Neural crest cell (in vitro differentiated cells): Measurements from ENCODE around the gene RASL10A. TPM values are rescaled to one million over a fixed set of nuclear protein-coding genes. Genes with fewer than 3 reads are reported as not detected.

ENCODE experiments used
- DNase-seq: peaks from one replicate; pipeline ENCODE4 v3.0.0; 2021; ENCODE audit warnings: low read depth, mixed read lengths, low spot score
- H3K27ac Mint-ChIP-seq: one replicate; pipeline ENCODE4 v1.8.0; 2021; ENCODE audit warnings: mild to moderate bottlenecking, mixed read lengths; ENCODE audit not compliant: unreplicated experiment
- H3K27me3 Mint-ChIP-seq: 2 replicates; pipeline ENCODE4 v1.8.0; 2021; ENCODE audit warnings: low read depth, mild to moderate bottlenecking, mixed read lengths
- H3K36me3 Mint-ChIP-seq: 2 replicates; pipeline ENCODE4 v1.8.0; 2021; ENCODE audit warnings: low read depth, mild to moderate bottlenecking, mixed read lengths
- H3K4me1 Mint-ChIP-seq: 2 replicates; pipeline ENCODE4 v1.8.0; 2021; ENCODE audit warnings: mixed read lengths
- H3K4me3 Mint-ChIP-seq: one replicate; pipeline ENCODE4 v1.8.0; 2021; ENCODE audit warnings: mild to moderate bottlenecking, mixed read lengths
- H3K9me3 Mint-ChIP-seq: 2 replicates; pipeline ENCODE4 v1.8.0; 2021; ENCODE audit warnings: mixed read lengths
- CTCF ChIP-seq: fragments of 200-600 bp; sonication (generic); conservative IDR thresholded peaks from 2 replicates; pipeline ENCODE4 v1.5.0; 2021; ENCODE audit warnings: antibody characterized with exemption, mild to moderate bottlenecking
- total RNA-seq: library from RNA; stranded (reverse); gene quantifications from 2 replicates; pipeline ENCODE4 v1.2.1, GENCODE V29; 2021

RASL10A gene
- total RNA-seq, 1 donor from 2014 or later: 0.63 TPM

- H3K27me3 Mint-ChIP-seq: no peaks in the 10 kb centered on the region
- H3K4me3 Mint-ChIP-seq: no peak overlapping the region
- no peak for DNase-seq
- H3K27ac Mint-ChIP-seq: no peak overlapping the region
- TF ChIP-seq CTCF: no peak
- H3K36me3 Mint-ChIP-seq: peaks cover 34% of the 10 kb centered on the region
- no peaks in the 10 kb centered on the region for H3K9me3 Mint-ChIP-seq
- H3K4me1 Mint-ChIP-seq: peaks cover 23% of the 10 kb centered on the region
These were observed 24.3 kb downstream of the RASL10A start for GRCh38 chr22:29291215-29291614.

GRCh38 chr22:29290061-29290460 is 25.4 kb downstream of the RASL10A start:
- H3K27me3 Mint-ChIP-seq: no peaks in the 10 kb centered on the region
- H3K9me3 Mint-ChIP-seq: no peaks in the 10 kb centered on the region
- TF ChIP-seq CTCF: no peak
- H3K4me3 Mint-ChIP-seq: no peak overlapping the region
- H3K36me3 Mint-ChIP-seq: peaks cover 31% of the 10 kb centered on the region
- DNase-seq: no peak
- H3K27ac Mint-ChIP-seq: no peak overlapping the region
- peaks cover 23% of the 10 kb centered on the region for H3K4me1 Mint-ChIP-seq

GRCh38 chr22:29288837-29289236 is 26.7 kb downstream of the RASL10A start:
- H3K9me3 Mint-ChIP-seq: no peaks in the 10 kb centered on the region
- no peak overlapping the region for H3K27ac Mint-ChIP-seq
- H3K4me1 Mint-ChIP-seq: peaks cover 23% of the 10 kb centered on the region
- DNase-seq: no peak
- TF ChIP-seq CTCF: no peak
- no peaks in the 10 kb centered on the region for H3K27me3 Mint-ChIP-seq
- peaks cover 37% of the 10 kb centered on the region for H3K36me3 Mint-ChIP-seq
- no peak overlapping the region for H3K4me3 Mint-ChIP-seq

GRCh38 chr22:29284196-29284595 is 31.3 kb downstream of the RASL10A start:
- peak overlapping the region; percentile 13 for H3K4me3 Mint-ChIP-seq
- H3K27me3 Mint-ChIP-seq: no peaks in the 10 kb centered on the region
- H3K27ac Mint-ChIP-seq: no peak overlapping the region
- no peaks in the 10 kb centered on the region for H3K9me3 Mint-ChIP-seq
- TF ChIP-seq CTCF: no peak
- H3K36me3 Mint-ChIP-seq: peaks cover 39% of the 10 kb centered on the region
- H3K4me1 Mint-ChIP-seq: peaks cover 9% of the 10 kb centered on the region
- DNase-seq: no peak

GRCh38 chr22:29277927-29278326 is 37.6 kb downstream of the RASL10A start:
- H3K36me3 Mint-ChIP-seq: peaks cover 44% of the 10 kb centered on the region
- no peak overlapping the region for H3K27ac Mint-ChIP-seq
- no peak overlapping the region for H3K4me3 Mint-ChIP-seq
- no peaks in the 10 kb centered on the region for H3K27me3 Mint-ChIP-seq
- TF ChIP-seq CTCF: no peak
- no peak for DNase-seq
- no peaks in the 10 kb centered on the region for H3K9me3 Mint-ChIP-seq
- H3K4me1 Mint-ChIP-seq: peaks cover 11% of the 10 kb centered on the region
